NCI-H2029 treated with DMSO at 0.1 percent for 48 hours (cell line): ENCODE results near the gene LTA.
"Not testable (repeated sequence)": the region's sequence is repeated elsewhere in the genome, so short reads cannot be mapped to it uniquely, and the experiment has no call there.

ENCODE experiments used
- DNase-seq: peaks from one replicate; lab custom pipeline; 2025; lab: John Stamatoyannopoulos, UW

LTA gene

DNA sequence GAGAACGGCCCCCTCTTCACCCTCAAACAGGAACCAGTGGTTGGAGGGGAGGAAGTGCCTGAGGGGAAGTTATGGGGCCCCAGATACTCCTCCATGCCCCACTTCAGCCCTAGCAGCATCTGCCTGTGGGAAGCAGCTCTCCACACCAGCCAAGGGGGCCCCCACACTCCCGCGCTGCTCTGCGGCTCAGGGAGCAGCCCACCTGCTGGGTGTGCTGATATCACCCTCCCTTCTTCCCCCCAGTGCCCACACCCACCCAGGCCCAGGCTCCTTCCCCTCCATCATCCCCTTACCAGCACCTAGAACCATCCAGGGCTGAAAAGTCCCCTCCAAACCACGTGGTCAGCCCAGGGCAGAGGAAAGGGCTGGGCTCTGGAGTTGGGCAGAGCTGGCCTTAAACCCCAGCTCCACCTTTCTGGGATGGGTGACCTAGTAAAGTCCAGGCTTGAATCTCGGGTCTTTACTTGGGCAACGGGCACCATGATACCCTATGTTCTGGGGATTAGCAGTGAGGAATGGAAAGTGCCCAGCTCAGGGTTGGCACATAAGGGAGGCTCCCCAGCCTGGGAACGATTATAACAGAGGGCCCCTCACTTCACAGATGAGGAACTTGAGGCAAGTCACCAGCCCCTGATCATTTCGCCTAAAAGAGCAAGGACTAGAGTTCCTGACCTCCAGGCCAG, 14.7 kb downstream of the LTA start:
- DNase-seq = no peak

GRCh38 chr6:31587791-31588777, 16.0 kb downstream of the LTA start:
- DNase-seq = no peak

DNA sequence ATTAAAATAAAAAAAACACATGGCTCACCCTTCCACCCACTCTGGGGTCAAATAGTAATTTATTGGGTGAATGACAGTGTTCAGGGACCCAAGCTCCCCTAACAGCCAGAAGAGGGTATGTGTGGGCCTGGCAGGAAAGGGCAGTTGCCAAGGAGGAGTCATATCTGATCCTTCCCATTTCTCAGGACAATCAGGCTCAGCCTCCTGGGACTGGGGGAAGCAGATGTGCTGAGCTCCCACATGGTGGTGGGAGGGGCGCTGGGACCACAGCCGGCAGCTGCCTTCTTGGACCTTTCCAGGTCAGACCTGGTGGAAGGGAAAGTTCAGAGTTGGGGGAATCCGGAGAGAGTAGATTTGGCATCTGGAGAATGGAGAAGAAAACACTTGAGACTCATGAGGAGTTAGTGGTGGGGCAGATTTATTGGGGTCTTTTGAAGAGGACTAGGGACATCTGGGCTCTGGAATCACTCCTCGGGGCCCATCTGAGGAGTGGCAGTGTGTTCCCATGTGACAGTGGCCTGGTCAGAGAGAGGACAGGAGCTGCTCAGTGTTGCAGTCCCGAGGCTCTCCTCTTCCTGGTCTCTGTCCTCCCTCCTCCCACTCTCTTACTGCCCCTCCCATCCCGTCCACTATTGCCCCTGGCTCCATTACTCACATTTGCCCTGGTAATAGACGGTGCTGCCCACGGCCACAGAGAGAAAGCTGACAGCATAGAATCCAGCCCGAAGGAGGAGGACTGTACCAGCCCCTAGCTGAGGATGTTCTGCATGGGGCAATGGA, 17.0 kb downstream of the LTA start:
- DNase-seq = no peak

- DNase-seq = not testable (repeated sequence)
Measured at GRCh38 chr6:31590691-31591090, 18.6 kb downstream of the LTA start.

DNA sequence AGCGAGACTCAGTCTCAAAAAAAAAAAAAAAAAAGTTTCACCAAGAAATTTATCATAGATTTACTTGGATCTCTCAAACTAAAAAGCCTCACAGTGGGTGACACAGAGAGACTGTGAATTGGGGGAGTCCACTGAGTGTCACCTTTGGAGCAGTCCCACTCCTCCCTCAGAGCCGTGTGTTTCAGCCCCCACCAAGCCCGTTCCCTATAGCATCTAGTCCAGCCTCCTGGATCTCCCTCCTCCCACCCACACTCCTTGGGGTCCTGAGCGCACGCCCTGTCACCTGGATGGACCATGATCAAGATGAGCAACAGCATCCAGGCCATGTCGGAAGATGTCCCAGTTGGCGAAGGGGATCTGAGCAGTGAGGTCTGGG, 20.3 kb downstream of the LTA start:
- DNase-seq = no peak

DNA sequence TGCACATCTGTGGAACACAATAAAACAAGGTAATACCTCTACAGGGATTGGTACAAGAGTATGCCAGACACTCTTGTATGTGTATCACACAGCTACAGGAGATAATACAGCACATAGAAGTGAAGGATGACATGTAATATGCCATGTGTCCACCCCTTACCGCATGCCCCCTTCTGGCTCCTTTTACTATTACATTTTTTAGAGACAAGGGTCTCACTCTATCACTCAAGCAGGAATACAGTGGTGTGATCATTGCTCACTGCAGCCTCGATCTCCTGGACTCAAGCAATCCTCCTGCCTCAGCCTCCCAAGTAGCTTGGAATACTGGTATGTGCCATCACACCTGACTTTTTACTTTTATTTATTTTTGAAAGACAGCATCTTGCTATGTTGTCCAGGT, 24.9 kb downstream of the LTA start:
- no peak for DNase-seq

DNA sequence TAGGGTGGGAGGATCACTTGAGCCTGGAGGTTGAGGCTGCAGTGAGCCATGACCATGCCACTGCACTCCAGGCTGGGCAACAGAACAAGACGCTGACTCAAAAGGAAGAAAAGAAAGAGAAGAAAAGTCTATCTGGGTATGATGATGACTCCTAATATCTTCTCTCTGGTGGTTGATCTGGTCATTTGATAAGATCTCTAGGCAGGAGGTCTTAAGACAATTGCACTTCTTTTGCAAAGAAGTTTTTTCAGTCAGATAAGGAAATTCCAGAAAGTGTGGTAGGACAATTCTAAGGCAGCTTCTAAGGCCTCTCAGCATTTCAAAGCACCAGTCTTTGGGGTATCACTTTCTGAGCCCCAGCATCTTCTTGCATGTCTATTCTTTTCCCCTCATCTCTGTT, 35.2 kb downstream of the LTA start:
- DNase-seq = no peak

GRCh38 chr6:31609519-31610406, 37.7 kb downstream of the LTA start:
- no peak for DNase-seq

DNA sequence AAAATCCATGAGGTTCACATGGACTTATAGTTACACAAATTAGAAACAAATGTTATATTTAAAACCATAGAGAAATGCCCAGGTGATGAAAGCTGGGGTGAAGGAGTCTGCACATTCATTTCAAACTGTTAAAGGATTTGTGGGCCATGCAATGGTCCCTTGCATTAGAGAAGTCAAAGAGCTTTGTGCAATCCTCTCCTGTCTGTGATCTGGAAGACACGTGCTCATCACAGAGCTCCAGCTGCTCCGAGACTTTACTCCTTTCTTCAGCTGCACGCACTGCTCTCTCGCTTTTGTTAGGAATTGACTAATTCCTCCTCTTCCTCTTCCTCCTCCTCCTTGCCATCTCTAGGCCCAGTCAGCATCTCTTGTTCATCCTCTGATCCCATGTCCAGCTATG, 38.9 kb downstream of the LTA start:
- DNase-seq = no peak

DNA sequence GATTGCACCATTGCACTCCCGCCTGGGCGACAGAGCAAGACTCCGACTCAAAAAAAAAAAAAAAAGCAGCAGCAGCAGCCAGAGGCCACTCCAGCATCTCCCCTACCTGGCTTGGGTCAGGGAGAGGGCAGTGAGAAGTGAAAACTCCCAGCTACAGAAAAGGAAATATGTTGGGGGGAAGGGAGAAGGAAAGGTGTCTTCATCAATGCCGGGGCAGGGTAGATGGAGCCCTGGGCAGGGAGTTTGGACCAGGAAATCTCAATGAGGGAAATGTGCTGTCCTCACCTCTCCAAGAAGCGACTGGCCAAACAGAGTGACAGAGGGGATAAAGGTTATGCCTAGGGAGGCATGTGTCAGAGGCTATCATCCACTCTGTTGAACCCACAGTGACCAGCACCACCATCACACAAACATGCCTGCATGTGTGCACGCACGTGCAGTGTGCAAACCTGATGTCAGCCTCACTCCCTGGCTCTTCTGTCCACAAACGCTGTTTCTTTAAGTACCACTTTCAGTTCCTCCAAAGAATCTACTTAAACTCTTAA, 42.1 kb downstream of the LTA start:
- no peak for DNase-seq

DNA sequence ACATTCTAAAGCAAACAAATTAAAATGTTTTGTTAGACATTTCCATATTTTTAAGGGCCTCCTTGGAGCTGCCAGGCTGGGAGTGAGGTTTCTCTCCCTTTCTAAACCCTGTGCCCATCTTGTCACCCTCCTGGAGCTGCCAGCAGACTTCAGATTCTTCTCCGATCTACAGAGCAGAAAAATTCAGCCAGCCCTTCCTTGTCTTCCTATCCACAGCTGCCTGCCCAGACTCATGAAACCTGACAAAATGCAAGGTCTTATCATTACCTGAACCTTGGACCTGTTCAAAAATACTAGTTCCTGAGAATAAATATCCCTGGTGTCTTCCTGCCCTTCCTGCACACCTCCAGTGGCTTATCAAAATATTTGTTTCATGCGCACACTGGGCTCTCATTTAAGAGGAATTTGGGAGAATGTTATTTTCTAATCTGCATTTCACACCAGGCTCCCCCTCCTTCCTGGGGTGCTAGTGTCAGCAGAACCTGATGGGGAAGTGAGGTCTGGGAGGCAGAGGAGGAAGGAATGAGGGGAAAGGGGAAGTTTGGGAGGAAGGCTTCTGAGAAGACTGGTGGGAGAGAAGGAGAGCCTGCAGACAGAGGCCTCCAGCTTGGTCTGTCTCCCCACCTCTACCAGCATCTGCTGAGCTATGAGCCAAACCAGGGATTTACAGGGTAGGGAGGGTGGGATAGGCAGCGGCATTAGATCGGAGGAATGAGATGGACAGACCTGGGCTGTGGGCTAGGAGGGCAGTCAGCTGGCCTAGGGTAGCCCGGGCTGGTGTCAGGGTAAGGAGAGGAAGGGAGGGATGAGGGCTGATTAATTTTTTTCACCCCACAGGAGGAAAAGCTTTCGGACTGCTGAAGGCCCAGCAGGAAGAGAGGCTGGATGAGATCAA, 42.8 kb downstream of the LTA start, which contains the start of gene AIF1:
Gene AIF1, plus strand, starts transcription at position 551 of the 895 bp plus-strand sequence. Its CDS starts 96 bp downstream, at position 647.
- DNase-seq = no peak

GRCh38 chr6:31615748-31616147, 43.7 kb downstream of the LTA start:
- DNase-seq = no peak

DNA sequence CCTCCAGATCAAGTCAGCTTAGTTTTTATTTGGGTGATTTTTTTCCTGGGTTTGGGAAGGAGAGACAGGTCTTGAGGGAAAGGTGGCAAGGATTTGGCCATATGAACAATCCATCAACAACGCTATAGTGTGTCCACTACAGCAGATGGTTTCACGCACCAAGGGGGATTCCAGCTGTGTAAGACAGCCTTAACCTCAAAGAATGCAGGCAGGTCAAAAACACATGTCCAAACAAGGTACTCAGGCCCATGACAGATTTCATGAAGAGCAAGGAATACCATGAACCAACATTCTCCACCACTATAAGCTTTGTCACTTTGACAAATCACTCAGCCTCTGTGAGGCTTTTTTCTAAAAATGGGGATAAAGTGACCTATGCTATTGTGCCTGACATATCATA, 44.9 kb downstream of the LTA start:
- no peak for DNase-seq

DNA sequence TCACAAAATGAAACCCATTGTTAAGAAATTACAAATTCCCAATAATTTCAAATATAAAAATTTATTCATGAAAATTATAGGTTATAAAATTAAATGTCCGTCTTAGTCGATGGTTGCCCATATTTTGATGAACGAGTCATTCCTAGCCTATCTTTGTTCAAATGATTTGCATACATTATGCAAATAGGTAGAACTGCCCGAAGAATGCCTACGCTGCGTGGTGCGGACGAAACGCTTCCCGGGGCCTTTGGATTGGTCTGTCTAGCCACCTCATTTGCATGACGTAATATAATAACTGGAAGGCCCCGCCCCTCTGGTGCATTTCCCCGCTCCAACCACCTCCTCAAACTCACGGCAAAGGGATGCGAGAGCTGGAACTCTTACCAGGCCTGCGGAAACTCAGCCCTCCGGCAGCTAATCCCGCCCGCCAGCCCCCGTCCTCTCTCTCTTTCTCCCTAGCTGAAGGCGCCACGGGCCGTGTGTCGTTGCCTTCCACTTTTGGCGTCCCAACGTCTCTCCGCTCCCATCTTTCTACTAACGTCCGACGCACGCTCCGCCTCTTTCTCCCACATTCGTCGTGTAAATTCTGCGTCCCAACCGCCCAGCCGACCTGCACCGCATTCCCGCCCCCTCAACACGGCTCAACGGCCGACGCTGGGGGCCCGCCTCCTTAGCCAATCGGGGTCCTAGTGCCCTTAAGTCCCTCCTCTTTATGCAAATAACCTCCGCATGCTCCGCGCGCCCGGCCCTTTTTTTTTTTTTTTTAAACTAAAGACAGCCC, 47.9 kb downstream of the LTA start:
- DNase-seq = peak; percentile 98

DNA sequence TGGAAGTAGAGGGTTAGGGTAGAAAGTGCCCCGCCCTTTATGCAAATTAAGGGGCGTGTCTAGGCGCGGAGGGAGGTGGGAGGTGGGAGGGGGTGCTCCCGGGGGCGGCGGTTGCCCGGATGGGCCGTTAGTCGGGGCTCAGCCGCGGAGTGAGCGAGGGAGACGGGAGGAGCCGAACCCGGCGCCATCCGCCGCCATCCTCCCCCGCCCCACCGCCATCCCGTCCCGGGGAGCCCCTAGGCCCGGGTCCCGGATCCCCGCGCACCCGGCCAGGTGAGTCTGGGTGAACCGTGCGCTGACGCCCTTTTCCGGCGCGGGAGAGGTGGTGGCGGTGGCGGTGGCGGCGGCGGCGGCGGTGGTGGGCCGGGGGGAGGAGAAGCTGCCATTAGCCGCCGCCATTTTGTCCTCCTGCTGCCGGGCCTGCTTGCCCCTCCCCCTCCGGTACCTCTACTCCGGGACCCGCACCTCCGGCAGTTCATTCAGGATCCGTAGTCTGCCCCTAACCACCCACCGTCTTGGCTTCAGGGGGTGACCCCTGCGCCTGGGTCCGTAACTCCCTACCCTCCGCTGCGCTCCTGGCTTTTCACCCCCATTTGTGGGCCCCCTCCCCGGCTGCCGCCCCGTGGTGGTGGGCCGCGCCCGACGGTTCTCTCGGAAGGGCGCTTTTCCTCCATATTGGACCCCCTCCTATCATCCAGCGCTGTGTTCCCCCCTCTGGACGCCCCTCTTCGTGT, 48.7 kb downstream of the LTA start, which contains the start of gene PRRC2A:
Gene PRRC2A, plus strand, starts transcription at position 130 of the 734 bp plus-strand sequence. CDS start 2,075 bp downstream, outside the sequence.
- peak; percentile 75 for DNase-seq

DNA sequence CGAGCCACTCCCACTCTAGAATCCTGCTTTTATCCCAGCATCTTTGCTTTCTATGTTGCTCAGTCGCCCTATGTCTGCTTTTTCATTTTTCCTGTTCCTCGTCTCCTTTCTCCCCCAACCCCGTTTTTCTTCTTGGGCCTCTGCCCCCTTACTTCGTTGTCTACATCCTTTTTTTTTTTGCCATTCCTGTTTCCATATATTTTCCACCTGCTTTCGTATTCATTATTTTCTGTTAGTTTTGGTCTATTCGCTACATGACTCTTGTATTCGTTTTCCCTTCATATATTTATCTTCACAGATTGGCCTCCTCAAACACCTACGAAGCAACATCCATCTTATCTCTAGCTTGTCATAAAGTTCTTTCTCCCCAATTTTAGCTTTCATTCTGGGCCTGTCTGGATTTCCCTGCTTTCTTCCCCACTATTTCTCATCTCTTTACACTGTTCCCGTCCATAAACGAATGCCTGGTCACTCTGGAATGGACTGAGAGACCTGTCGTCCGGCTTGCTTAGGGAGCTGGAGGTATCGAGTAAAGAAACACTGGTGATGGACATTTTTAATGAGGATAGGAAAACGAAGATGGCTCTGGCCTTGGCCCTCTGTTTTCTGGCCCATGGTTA, 49.3 kb downstream of the LTA start:
- no peak for DNase-seq

DNA sequence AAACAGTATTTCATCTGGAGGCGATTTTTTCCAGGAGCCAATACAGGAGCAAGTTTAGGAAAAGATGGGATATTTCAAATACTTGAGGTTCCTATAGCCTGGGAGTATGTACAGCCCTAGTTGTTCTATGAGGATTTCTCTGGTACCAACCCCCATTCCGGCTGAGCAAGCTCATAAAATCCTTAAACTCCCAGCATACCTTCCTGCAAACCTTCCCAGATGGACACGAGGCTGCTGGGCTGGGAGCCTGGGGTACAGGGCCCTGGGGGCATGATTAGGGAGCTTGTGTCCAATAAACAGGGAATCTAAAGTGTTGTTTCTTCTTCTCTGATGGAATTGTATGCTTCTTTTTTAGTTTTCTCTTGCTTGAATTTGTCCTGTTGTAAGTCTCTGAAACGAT, 49.9 kb downstream of the LTA start:
- DNase-seq = no peak

DNA sequence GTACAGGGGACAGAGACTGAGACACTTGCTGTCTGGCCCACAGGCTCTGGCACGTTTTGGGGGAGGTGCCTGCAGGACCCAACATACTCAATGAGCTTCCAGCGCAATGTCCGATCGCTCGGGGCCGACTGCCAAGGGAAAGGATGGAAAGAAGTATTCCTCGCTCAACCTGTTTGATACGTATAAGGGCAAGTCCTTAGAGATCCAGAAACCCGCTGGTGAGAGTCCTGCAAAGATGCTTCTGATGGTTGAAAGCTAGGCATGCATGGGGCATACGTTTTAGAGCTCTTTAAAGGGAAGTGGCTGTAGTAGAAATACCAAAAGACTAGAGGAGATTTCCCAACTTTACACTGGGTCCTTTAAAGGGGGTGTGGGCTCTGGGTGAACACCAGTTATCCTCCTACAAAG, 50.6 kb downstream of the LTA start:
- no peak for DNase-seq
